HepG2 (cell line): ENCODE measurements around the gene RHBDF2. TPM values are rescaled to one million over a fixed set of nuclear protein-coding genes. Genes with fewer than 3 reads are reported as not detected.

Experiments
- IKZF1 ChIP-seq: fragments of 450-650 bp; IDR thresholded peaks from 2 replicates; pipeline ENCODE4 v1.7.1; 2016
- KDM5B ChIP-seq: sonication (generic); formaldehyde crosslinking; IDR thresholded peaks from 2 replicates; pipeline ENCODE4 v1.4.0; 2020; ENCODE audit warnings: missing genetic modification reagents, mild to moderate bottlenecking, borderline replicate concordance
- SIX1 ChIP-seq: sonication (generic); formaldehyde crosslinking; IDR thresholded peaks from 2 replicates; pipeline ENCODE4 v1.4.0; 2020; ENCODE audit warnings: missing genetic modification reagents, borderline replicate concordance
- SIX4 ChIP-seq: sonication (generic); formaldehyde crosslinking; IDR thresholded peaks from 2 replicates; pipeline ENCODE4 v1.4.0; 2020; ENCODE audit warnings: missing genetic modification reagents
- SKI ChIP-seq: fragments of 450-650 bp; IDR thresholded peaks from one replicate; pipeline ENCODE4 v1.6.1; 2018; ENCODE audit warnings: mild to moderate bottlenecking; ENCODE audit not compliant: partially characterized antibody
- ZNF3 ChIP-seq: IDR thresholded peaks from 2 replicates; pipeline ENCODE4 v1.7.0; 2017; ENCODE audit warnings: inconsistent platforms
- ZNF674 ChIP-seq: sonication (generic); formaldehyde crosslinking; IDR thresholded peaks from 2 replicates; pipeline ENCODE4 v1.5.0; 2020; ENCODE audit warnings: low read depth, mild to moderate bottlenecking, missing genetic modification reagents
- polyA plus RNA-seq, 8 experiments: library from polyadenylated mRNA; depleted of rRNA in 3 of 8; stranded (reverse) in 7 of 8; unstranded in 1 of 8; fragments of >200 nt; fragmentation: Illumina TruSeq in 4 of 8; extraction: Trizol in 4 of 8; gene quantifications; 2 replicates each; pipeline versions ENCODE4 v1.2.1 to v1.2.3, GENCODE V29; 2011 to 2016; ENCODE audit warnings: low read depth in 4 of 8, missing spikeins in 1 of 8, mixed read lengths in 1 of 8; ENCODE audit not compliant: insufficient read depth in 1 of 8
- total RNA-seq, 5 experiments: library from RNA; depleted of rRNA; stranded (reverse); fragments of >200 nt; fragmentation: Illumina TruSeq; extraction: Trizol; gene quantifications; 2 replicates each; pipeline ENCODE4 v1.2.3, GENCODE V29; 2016; ENCODE audit warnings: low read depth in 1 of 5
- TF ChIP-seq, protein P1 (sequence below): sonication (generic); formaldehyde crosslinking; IDR thresholded peaks from 2 replicates; pipeline ENCODE4 v1.4.0; 2020; ENCODE audit warnings: missing genetic modification reagents
- TF ChIP-seq, protein P2 (sequence below): IDR thresholded peaks from 2 replicates; pipeline ENCODE4 v1.6.1; 2016; ENCODE audit warnings: missing compliant biosample characterization, missing genetic modification reagents, borderline replicate concordance
- TF ChIP-seq, protein P3 (sequence below): sonication (generic); formaldehyde crosslinking; IDR thresholded peaks from 2 replicates; pipeline ENCODE4 v1.4.0; 2020; ENCODE audit warnings: missing genetic modification reagents, mild to moderate bottlenecking, borderline replicate concordance
- TF ChIP-seq, protein P4 (sequence below), 2 experiments: IDR thresholded peaks; 2 replicates each; pipeline ENCODE4 v1.6.1; 2011 to 2012; ENCODE audit warnings: low read length in 2 of 2, borderline replicate concordance in 1 of 2, low read depth in 1 of 2, mild to moderate bottlenecking in 1 of 2, moderate library complexity in 1 of 2
- TF ChIP-seq, protein P5 (sequence below): sonication (generic); formaldehyde crosslinking; IDR thresholded peaks from 2 replicates; pipeline ENCODE4 v1.5.1; 2020; ENCODE audit warnings: missing genetic modification reagents, mild to moderate bottlenecking, borderline replicate concordance

The RHBDF2 gene
- total and polyA plus RNA-seq, 2 of the 13 experiments (the other 11 are each of a cell fraction or from before 2014, with no cell fraction given), result 7.8 to 24.2 TPM

DNA sequence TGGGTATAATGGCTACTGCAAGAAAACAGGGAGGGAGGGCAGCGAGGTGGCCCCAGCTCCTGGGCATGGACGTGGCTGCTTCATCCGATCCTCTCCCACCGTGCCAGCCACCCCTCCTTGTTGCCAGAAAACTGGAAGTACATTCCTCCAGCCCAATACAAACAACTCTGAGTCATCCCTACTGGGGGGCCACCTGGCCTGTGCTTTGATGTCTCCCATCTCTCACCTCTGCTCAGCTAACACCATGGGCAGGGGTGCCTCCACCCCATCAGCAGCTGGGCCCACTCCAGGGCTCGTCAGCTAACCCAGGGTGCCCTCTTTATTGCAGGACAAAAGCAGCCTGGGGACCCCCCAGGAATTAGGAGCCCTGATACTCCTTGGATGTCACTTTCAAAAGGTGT is 2.0 kb downstream of the RHBDF2 start (continued):
- TF ChIP-seq, protein P1, sequence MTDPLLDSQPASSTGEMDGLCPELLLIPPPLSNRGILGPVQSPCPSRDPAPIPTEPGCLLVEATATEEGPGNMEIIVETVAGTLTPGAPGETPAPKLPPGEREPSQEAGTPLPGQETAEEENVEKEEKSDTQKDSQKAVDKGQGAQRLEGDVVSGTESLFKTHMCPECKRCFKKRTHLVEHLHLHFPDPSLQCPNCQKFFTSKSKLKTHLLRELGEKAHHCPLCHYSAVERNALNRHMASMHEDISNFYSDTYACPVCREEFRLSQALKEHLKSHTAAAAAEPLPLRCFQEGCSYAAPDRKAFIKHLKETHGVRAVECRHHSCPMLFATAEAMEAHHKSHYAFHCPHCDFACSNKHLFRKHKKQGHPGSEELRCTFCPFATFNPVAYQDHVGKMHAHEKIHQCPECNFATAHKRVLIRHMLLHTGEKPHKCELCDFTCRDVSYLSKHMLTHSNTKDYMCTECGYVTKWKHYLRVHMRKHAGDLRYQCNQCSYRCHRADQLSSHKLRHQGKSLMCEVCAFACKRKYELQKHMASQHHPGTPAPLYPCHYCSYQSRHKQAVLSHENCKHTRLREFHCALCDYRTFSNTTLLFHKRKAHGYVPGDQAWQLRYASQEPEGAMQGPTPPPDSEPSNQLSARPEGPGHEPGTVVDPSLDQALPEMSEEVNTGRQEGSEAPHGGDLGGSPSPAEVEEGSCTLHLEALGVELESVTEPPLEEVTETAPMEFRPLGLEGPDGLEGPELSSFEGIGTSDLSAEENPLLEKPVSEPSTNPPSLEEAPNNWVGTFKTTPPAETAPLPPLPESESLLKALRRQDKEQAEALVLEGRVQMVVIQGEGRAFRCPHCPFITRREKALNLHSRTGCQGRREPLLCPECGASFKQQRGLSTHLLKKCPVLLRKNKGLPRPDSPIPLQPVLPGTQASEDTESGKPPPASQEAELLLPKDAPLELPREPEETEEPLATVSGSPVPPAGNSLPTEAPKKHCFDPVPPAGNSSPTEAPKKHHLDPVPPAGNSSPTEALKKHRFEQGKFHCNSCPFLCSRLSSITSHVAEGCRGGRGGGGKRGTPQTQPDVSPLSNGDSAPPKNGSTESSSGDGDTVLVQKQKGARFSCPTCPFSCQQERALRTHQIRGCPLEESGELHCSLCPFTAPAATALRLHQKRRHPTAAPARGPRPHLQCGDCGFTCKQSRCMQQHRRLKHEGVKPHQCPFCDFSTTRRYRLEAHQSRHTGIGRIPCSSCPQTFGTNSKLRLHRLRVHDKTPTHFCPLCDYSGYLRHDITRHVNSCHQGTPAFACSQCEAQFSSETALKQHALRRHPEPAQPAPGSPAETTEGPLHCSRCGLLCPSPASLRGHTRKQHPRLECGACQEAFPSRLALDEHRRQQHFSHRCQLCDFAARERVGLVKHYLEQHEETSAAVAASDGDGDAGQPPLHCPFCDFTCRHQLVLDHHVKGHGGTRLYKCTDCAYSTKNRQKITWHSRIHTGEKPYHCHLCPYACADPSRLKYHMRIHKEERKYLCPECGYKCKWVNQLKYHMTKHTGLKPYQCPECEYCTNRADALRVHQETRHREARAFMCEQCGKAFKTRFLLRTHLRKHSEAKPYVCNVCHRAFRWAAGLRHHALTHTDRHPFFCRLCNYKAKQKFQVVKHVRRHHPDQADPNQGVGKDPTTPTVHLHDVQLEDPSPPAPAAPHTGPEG, result no peak
- TF ChIP-seq SIX1 (CRISPR knock-in tag) (peak; percentile 59; the same call in 1 of the 2 replicates), IKZF1 (no peak), SKI (peak; percentile 75), ZNF3 (CRISPR knock-in tag) (no peak), SIX4 (CRISPR knock-in tag) (no peak), KDM5B (CRISPR knock-in tag) (peak; percentile 68), ZNF674 (no peak)
- TF ChIP-seq, protein P2, sequence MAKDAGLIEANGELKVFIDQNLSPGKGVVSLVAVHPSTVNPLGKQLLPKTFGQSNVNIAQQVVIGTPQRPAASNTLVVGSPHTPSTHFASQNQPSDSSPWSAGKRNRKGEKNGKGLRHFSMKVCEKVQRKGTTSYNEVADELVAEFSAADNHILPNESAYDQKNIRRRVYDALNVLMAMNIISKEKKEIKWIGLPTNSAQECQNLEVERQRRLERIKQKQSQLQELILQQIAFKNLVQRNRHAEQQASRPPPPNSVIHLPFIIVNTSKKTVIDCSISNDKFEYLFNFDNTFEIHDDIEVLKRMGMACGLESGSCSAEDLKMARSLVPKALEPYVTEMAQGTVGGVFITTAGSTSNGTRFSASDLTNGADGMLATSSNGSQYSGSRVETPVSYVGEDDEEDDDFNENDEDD (CRISPR knock-in tag), result peak; percentile 42; the same call in 1 of the 2 replicates
- TF ChIP-seq, protein P3, sequence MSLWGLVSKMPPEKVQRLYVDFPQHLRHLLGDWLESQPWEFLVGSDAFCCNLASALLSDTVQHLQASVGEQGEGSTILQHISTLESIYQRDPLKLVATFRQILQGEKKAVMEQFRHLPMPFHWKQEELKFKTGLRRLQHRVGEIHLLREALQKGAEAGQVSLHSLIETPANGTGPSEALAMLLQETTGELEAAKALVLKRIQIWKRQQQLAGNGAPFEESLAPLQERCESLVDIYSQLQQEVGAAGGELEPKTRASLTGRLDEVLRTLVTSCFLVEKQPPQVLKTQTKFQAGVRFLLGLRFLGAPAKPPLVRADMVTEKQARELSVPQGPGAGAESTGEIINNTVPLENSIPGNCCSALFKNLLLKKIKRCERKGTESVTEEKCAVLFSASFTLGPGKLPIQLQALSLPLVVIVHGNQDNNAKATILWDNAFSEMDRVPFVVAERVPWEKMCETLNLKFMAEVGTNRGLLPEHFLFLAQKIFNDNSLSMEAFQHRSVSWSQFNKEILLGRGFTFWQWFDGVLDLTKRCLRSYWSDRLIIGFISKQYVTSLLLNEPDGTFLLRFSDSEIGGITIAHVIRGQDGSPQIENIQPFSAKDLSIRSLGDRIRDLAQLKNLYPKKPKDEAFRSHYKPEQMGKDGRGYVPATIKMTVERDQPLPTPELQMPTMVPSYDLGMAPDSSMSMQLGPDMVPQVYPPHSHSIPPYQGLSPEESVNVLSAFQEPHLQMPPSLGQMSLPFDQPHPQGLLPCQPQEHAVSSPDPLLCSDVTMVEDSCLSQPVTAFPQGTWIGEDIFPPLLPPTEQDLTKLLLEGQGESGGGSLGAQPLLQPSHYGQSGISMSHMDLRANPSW, result no peak
- TF ChIP-seq, protein P4, sequence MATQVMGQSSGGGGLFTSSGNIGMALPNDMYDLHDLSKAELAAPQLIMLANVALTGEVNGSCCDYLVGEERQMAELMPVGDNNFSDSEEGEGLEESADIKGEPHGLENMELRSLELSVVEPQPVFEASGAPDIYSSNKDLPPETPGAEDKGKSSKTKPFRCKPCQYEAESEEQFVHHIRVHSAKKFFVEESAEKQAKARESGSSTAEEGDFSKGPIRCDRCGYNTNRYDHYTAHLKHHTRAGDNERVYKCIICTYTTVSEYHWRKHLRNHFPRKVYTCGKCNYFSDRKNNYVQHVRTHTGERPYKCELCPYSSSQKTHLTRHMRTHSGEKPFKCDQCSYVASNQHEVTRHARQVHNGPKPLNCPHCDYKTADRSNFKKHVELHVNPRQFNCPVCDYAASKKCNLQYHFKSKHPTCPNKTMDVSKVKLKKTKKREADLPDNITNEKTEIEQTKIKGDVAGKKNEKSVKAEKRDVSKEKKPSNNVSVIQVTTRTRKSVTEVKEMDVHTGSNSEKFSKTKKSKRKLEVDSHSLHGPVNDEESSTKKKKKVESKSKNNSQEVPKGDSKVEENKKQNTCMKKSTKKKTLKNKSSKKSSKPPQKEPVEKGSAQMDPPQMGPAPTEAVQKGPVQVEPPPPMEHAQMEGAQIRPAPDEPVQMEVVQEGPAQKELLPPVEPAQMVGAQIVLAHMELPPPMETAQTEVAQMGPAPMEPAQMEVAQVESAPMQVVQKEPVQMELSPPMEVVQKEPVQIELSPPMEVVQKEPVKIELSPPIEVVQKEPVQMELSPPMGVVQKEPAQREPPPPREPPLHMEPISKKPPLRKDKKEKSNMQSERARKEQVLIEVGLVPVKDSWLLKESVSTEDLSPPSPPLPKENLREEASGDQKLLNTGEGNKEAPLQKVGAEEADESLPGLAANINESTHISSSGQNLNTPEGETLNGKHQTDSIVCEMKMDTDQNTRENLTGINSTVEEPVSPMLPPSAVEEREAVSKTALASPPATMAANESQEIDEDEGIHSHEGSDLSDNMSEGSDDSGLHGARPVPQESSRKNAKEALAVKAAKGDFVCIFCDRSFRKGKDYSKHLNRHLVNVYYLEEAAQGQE (IDR thresholded peaks at IDR 0.05; ENCODE audit: borderline replicate concordance in 1 of 2, low read depth in 1 of 2, low read length in 2 of 2), result no peak
- TF ChIP-seq, protein P5, sequence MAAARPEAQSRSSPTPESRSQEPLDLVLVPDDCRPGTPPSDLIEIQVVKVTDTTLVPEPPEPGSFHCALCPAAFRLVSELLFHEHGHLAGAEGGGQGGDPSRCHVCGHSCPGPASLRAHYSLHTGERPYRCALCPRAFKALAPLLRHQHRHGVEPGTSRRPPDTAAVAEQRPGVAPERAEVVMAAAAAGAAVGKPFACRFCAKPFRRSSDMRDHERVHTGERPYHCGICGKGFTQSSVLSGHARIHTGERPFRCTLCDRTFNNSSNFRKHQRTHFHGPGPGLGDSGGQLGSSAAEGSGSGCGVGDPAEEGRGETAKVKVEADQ (CRISPR knock-in tag), result no peak
